WI38 (cell line): Measurements from ENCODE around the gene ZNF592.

Source experiments
- H3K4me3 ChIP-seq: 2 replicates; pipeline ENCODE4 v1.5.1; 2011; ENCODE audit warnings: low read depth, mild to moderate bottlenecking, control low read depth, low read length
- CTCF ChIP-seq: IDR thresholded peaks from 2 replicates; pipeline ENCODE4 v1.5.1; 2012; ENCODE audit warnings: low read depth, mild to moderate bottlenecking, control low read depth, low read length

The ZNF592 gene

GRCh38 chr15:84760219-84760618 is 11.8 kb downstream of the ZNF592 start:
- TF ChIP-seq CTCF: no peak
- no peak overlapping the region for H3K4me3 ChIP-seq

GRCh38 chr15:84761607-84762131 is 13.3 kb downstream of the ZNF592 start:
- TF ChIP-seq CTCF: no peak
- no peak overlapping the region for H3K4me3 ChIP-seq

- no peak for TF ChIP-seq CTCF
Observed at GRCh38 chr15:84762840-84763572, 14.6 kb downstream of the ZNF592 start.

GRCh38 chr15:84764585-84764984 is 16.2 kb downstream of the ZNF592 start:
- no peak for TF ChIP-seq CTCF
- H3K4me3 ChIP-seq: no peak overlapping the region

More at GRCh38 chr15:84762840-84763572, 14.6 kb downstream of the ZNF592 start:
- no peak overlapping the region for H3K4me3 ChIP-seq

- no peak overlapping the region for H3K4me3 ChIP-seq
- no peak for TF ChIP-seq CTCF
Observed at GRCh38 chr15:84764989-84765388, 16.6 kb downstream of the ZNF592 start.

- H3K4me3 ChIP-seq: no peak overlapping the region
- no peak for TF ChIP-seq CTCF
Observed at GRCh38 chr15:84765675-84766074, 17.3 kb downstream of the ZNF592 start.

GRCh38 chr15:84766461-84767035 is 18.2 kb downstream of the ZNF592 start:
- no peak for TF ChIP-seq CTCF
- H3K4me3 ChIP-seq: no peak overlapping the region
